Activated CD8-positive, alpha-beta memory T cell treated with anti-CD3 and anti-CD28 coated beads for 36 hours (primary cell): ENCODE data around the gene CNOT6. TPM values are rescaled to one million over a fixed set of nuclear protein-coding genes. Genes with fewer than 3 reads are reported as not detected.

ENCODE experiments used
- CTCF ChIA-PET: fragments of 350-600 bp; sonication (Branson Sonifier 250); formaldehyde crosslinking; loops from one replicate; lab custom pipeline; 2021; ENCODE audit warnings: antibody characterized with exemption; lab: Charles Lee
- POLR2A ChIA-PET: fragments of 350-600 bp; sonication (Branson Sonifier 250); formaldehyde crosslinking; loops from one replicate; lab custom pipeline; 2021; ENCODE audit warnings: antibody characterized with exemption; lab: Charles Lee
- total RNA-seq, 2 experiments: library from RNA; stranded (reverse); gene quantifications; one replicate each; pipeline ENCODE4 v1.2.3, GENCODE V29; 2021

Gene CNOT6
- total RNA-seq, 2 experiments from 2014 or later: 39.1 to 40.0 TPM

- ChIA-PET CTCF (interaction anchor here (0.6 to 1.3 kb wide), 2 partner anchors 81 to 1535 kb away, joined by 4 to 13 read pairs; no protein-coding TSS in a partner anchor), POLR2A (no interaction called here)
These were observed 112.1 kb downstream of the CNOT6 start for GRCh38 chr5:180606215-180606785.

- ChIA-PET POLR2A (interaction anchor here (0.6 kb wide), 1 partner anchor 113 kb away, joined by 3 read pairs; no protein-coding TSS in a partner anchor), CTCF (interaction anchor here (0.6 to 1.2 kb wide), 2 partner anchors 96 to 103 kb away, joined by 3 to 6 read pairs; no protein-coding TSS in a partner anchor)
These were observed 113.8 kb downstream of the CNOT6 start for GRCh38 chr5:180607861-180608571.

- ChIA-PET POLR2A (no interaction called here), CTCF (no interaction called here)
These were observed 114.6 kb downstream of the CNOT6 start for GRCh38 chr5:180608572-180609310.

GRCh38 chr5:180609386-180609785, 115.2 kb downstream of the CNOT6 start:
- POLR2A ChIA-PET: no interaction called here
- CTCF ChIA-PET: no interaction called here

GRCh38 chr5:180609817-180610550, 115.8 kb downstream of the CNOT6 start:
- POLR2A ChIA-PET: no interaction called here
- CTCF ChIA-PET: no interaction called here

- POLR2A ChIA-PET: no interaction called here
- CTCF ChIA-PET: no interaction called here
These were observed 117.1 kb downstream of the CNOT6 start for GRCh38 chr5:180611140-180611850.

- CTCF ChIA-PET: interaction anchor here (1.5 kb wide), 1 partner anchor 29 kb away, joined by 3 read pairs; no protein-coding TSS in a partner anchor
- POLR2A ChIA-PET: no interaction called here
These were observed 118.5 kb downstream of the CNOT6 start for GRCh38 chr5:180612683-180613082.

GRCh38 chr5:180613188-180613813, 119.1 kb downstream of the CNOT6 start:
- CTCF ChIA-PET: interaction anchor here (1.5 kb wide), 1 partner anchor 30 kb away, joined by 3 read pairs; no protein-coding TSS in a partner anchor
- POLR2A ChIA-PET: no interaction called here

- ChIA-PET CTCF (interaction anchor here (1.5 kb wide), 1 partner anchor 30 kb away, joined by 3 read pairs; no protein-coding TSS in a partner anchor), POLR2A (no interaction called here)
These were observed 119.6 kb downstream of the CNOT6 start for GRCh38 chr5:180613814-180614188.

GRCh38 chr5:180618487-180618828, 124.3 kb downstream of the CNOT6 start:
- ChIA-PET POLR2A (interaction anchor here (0.5 kb wide), 1 partner anchor 16 kb away, joined by 9 read pairs; no protein-coding TSS in a partner anchor), CTCF (interaction anchor here (1.1 kb wide), 1 partner anchor 15 kb away, joined by 4 read pairs; no protein-coding TSS in a partner anchor)

GRCh38 chr5:180618829-180619562, 124.8 kb downstream of the CNOT6 start:
- ChIA-PET CTCF (interaction anchor here (1.1 kb wide), 1 partner anchor 14 kb away, joined by 4 read pairs; no protein-coding TSS in a partner anchor), POLR2A (interaction anchor here (0.5 kb wide), 1 partner anchor 15 kb away, joined by 9 read pairs; no protein-coding TSS in a partner anchor)

- ChIA-PET CTCF (interaction anchor here (1.1 kb wide), 1 partner anchor 13 kb away, joined by 4 read pairs; no protein-coding TSS in a partner anchor), POLR2A (no interaction called here)
These were observed 125.4 kb downstream of the CNOT6 start for GRCh38 chr5:180619563-180619915.

GRCh38 chr5:180620014-180620413, 125.8 kb downstream of the CNOT6 start:
- ChIA-PET CTCF (no interaction called here), POLR2A (no interaction called here)

- ChIA-PET CTCF (no interaction called here), POLR2A (no interaction called here)
These were observed 127.1 kb downstream of the CNOT6 start for GRCh38 chr5:180621311-180621710.

- POLR2A ChIA-PET: no interaction called here
- CTCF ChIA-PET: no interaction called here
These were observed 128.7 kb downstream of the CNOT6 start for GRCh38 chr5:180622910-180623309.

GRCh38 chr5:180623411-180623834, 129.2 kb downstream of the CNOT6 start:
- ChIA-PET POLR2A (no interaction called here), CTCF (no interaction called here)

- CTCF ChIA-PET: interaction anchor here (0.7 kb wide), 1 partner anchor 67 kb away, joined by 3 read pairs; no protein-coding TSS in a partner anchor
These were observed 129.7 kb downstream of the CNOT6 start for GRCh38 chr5:180623844-180624243.

More at GRCh38 chr5:180623844-180624243, 129.7 kb downstream of the CNOT6 start:
- POLR2A ChIA-PET: no interaction called here
